Testis (tissue), 2 donors: Measurements from ENCODE around the gene HEPHL1.

Experiments used
- POLR2A ChIP-seq: fragments of 450-650 bp; IDR thresholded peaks from one replicate; pipeline ENCODE4 v1.6.1; 2017; ENCODE audit warnings: antibody characterized with exemption, mild to moderate bottlenecking, moderate library complexity
- TF ChIP-seq, protein P1 (sequence below), 3 experiments: fragments of 450-650 bp in 2 of 3; fragments of 200-600 bp in 1 of 3; sonication (generic) in 1 of 3; IDR thresholded peaks; one replicate each; pipeline ENCODE4 v1.5.1; 2016 to 2019; ENCODE audit warnings: antibody characterized with exemption in 3 of 3, mild to moderate bottlenecking in 2 of 3, moderate library complexity in 1 of 3

DNA sequence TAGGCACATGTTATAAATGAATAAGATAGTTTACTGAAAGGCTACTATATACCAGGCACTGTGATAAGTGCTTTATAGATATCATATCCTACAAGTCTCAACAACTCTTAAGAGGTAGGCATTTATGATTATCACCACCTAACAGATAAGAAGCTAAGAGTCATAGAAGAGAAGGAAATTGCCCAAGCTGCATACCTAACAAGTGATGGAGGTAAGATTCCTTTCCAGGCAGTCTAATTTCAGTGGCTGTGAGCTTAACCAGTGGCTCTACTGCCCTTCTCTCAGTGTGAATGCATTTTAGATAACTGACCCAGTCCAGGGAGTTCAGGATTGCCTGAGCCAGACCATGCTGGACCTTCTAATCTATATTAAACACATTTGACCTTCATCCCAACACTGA, 39.2 kb downstream of the HEPHL1 start:
- TF ChIP-seq, protein P1, sequence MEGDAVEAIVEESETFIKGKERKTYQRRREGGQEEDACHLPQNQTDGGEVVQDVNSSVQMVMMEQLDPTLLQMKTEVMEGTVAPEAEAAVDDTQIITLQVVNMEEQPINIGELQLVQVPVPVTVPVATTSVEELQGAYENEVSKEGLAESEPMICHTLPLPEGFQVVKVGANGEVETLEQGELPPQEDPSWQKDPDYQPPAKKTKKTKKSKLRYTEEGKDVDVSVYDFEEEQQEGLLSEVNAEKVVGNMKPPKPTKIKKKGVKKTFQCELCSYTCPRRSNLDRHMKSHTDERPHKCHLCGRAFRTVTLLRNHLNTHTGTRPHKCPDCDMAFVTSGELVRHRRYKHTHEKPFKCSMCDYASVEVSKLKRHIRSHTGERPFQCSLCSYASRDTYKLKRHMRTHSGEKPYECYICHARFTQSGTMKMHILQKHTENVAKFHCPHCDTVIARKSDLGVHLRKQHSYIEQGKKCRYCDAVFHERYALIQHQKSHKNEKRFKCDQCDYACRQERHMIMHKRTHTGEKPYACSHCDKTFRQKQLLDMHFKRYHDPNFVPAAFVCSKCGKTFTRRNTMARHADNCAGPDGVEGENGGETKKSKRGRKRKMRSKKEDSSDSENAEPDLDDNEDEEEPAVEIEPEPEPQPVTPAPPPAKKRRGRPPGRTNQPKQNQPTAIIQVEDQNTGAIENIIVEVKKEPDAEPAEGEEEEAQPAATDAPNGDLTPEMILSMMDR (IDR thresholded peaks at IDR 0.05) = no peak
- TF ChIP-seq POLR2A = no peak
